K562 (cell line): ENCODE measurements around the gene NDUFB3. TPM values are rescaled to one million over a fixed set of nuclear protein-coding genes. Genes with fewer than 3 reads are reported as not detected.

Experiments
- ATAC-seq: fragments of 200-7000 bp; cut with Tn5 transposase; 3 replicates; pipeline ENCODE4 v1.9.1; 2020; ENCODE audit warnings: moderate library complexity
- BruUV-seq: library from RNA; stranded (reverse); fragments of 400-500 nt; replicated peaks from 2 replicates; lab custom pipeline; 2021; lab: Mats Ljungman, UMichigan
- CTCF ChIA-PET: fragments of 300-600 bp; formaldehyde crosslinking; extraction: SDS; loops from one replicate; lab custom pipeline; 2021; ENCODE audit warnings: low intra/inter-chr PET ratio; lab: Yijun Ruan, JAX
- POLR2A ChIA-PET: fragments of 300-600, 350-650 bp; sonication (Branson Sonifier 250); formaldehyde crosslinking; extraction: SDS; loops from one replicate; lab custom pipeline; 2021; ENCODE audit warnings: antibody characterized with exemption, inconsistent platforms; lab: Yijun Ruan, JAX
- DNase-seq, 4 experiments: peaks; one replicate each; pipeline versions ENCODE4 v3.0.0 to v3.0.0-alpha.2; 2011 to 2018; ENCODE audit warnings: low spot score in 3 of 4, mixed read lengths in 3 of 4; ENCODE audit errors: extremely low read depth in 1 of 4
- FAIRE-seq: peaks from 2 replicates; lab custom pipeline; 2011; peaks lifted over from hg19 to GRCh38; lab: Jason Lieb, UNC
- H2AFZ ChIP-seq: 2 replicates; pipeline ENCODE4 v1.6.0; 2011; ENCODE audit warnings: low read depth, low read length, control low read depth, inconsistent platforms
- H3K27ac ChIP-seq: fragments of 200-600 bp; 3 replicates; pipeline ENCODE4 v1.8.0; 2011; ENCODE audit warnings: low read depth, mild to moderate bottlenecking, control low read depth, inconsistent platforms, low read length, moderate library complexity, mixed read lengths; ENCODE audit errors: extremely low read depth
- H3K27me3 ChIP-seq, 2 experiments: fragments of 300-600 bp in 1 of 2; 2 replicates in 1 of 2; 3 replicates in 1 of 2; pipeline versions ENCODE4 v1.6.0 to v1.8.0; 2011; ENCODE audit warnings: inconsistent platforms in 2 of 2, low read length in 2 of 2, mild to moderate bottlenecking in 1 of 2, mixed read lengths in 1 of 2, moderate library complexity in 1 of 2; ENCODE audit not compliant: control insufficient read depth in 2 of 2, insufficient read depth in 2 of 2
- H3K36me3 ChIP-seq: fragments of 300-600 bp; 3 replicates; pipeline ENCODE4 v1.8.0; 2011; ENCODE audit warnings: mild to moderate bottlenecking, low read length, inconsistent platforms; ENCODE audit not compliant: control insufficient read depth, insufficient read depth
- H3K4me1 ChIP-seq, 2 experiments: fragments of 200-600 bp in 1 of 2; replicated peaks in 1 of 2; 2 replicates in 1 of 2; 3 replicates in 1 of 2; pipeline versions ENCODE4 v1.5.1 to v1.8.0; 2011; ENCODE audit warnings: inconsistent platforms in 2 of 2, low read length in 2 of 2, mild to moderate bottlenecking in 1 of 2, mixed read lengths in 1 of 2, moderate library complexity in 1 of 2; ENCODE audit not compliant: control insufficient read depth in 2 of 2, insufficient read depth in 2 of 2
- H3K4me2 ChIP-seq: 2 replicates; pipeline ENCODE4 v1.6.1; 2011; ENCODE audit warnings: low read length, control low read depth, inconsistent platforms, mixed read lengths; ENCODE audit not compliant: insufficient read depth
- H3K4me3 ChIP-seq: fragments of 200-600 bp; sonication (generic), shearing (Covaris generic); 2 replicates; pipeline ENCODE4 v1.5.1; 2016; ENCODE audit warnings: control low read depth, inconsistent platforms
- H3K79me2 ChIP-seq: fragments of 200-600 bp; 3 replicates; pipeline ENCODE4 v1.8.0; 2011; ENCODE audit warnings: low read length, inconsistent platforms; ENCODE audit not compliant: control insufficient read depth, insufficient read depth
- H3K9ac ChIP-seq, 2 experiments: 2 replicates each; pipeline versions ENCODE4 v1.6.0 to v1.6.1; 2011; ENCODE audit warnings: low read depth in 2 of 2, low read length in 2 of 2, control low read depth in 1 of 2, inconsistent platforms in 1 of 2, mild to moderate bottlenecking in 1 of 2, mixed read lengths in 1 of 2; ENCODE audit not compliant: insufficient read depth in 1 of 2
- H3K9me1 ChIP-seq: one replicate; pipeline ENCODE4 v1.6.0; 2011; ENCODE audit warnings: inconsistent platforms, mild to moderate bottlenecking, low read length, moderate library complexity; ENCODE audit not compliant: control insufficient read depth, insufficient read depth
- H3K9me3 ChIP-seq: replicated peaks from 2 replicates; pipeline ENCODE4 v1.5.1; 2011; ENCODE audit warnings: low read depth, low read length, inconsistent platforms; ENCODE audit not compliant: control insufficient read depth, insufficient read depth
- H4K20me1 ChIP-seq: replicated peaks from 2 replicates; pipeline ENCODE4 v1.6.1; 2011; ENCODE audit warnings: low read length, inconsistent platforms, mixed read lengths; ENCODE audit not compliant: control insufficient read depth, insufficient read depth
- BCOR ChIP-seq: fragments of 450-650 bp; IDR thresholded peaks from 2 replicates; pipeline ENCODE4 v1.6.1; 2016
- ELK1 ChIP-seq: sonication (generic); formaldehyde crosslinking; IDR thresholded peaks from 2 replicates; pipeline ENCODE4 v1.8.1; 2022; ENCODE audit warnings: missing genetic modification reagents
- ETV1 ChIP-seq: fragments of 450-650 bp; conservative IDR thresholded peaks from 2 replicates; pipeline ENCODE4 v1.6.1; 2016; ENCODE audit warnings: missing genetic modification characterization, control low read depth, low read depth, missing compliant biosample characterization
- FIP1L1 ChIP-seq: fragments of 200-400 bp; formaldehyde crosslinking; IDR thresholded peaks from 2 replicates; pipeline ENCODE4 v1.6.1; 2018; ENCODE audit warnings: mild to moderate bottlenecking, low read depth, low read length; ENCODE audit not compliant: poor library complexity, severe bottlenecking
- HCFC1 ChIP-seq: IDR thresholded peaks from 2 replicates; pipeline ENCODE4 v1.6.1; 2012; ENCODE audit warnings: low read depth, low read length, improper control_type of control experiment
- HLTF ChIP-seq: fragments of 450-650 bp; IDR thresholded peaks from 2 replicates; pipeline ENCODE4 v1.6.1; 2016
- ILF3 ChIP-seq: fragments of 450-650 bp; IDR thresholded peaks from 2 replicates; pipeline ENCODE4 v1.6.1; 2018; ENCODE audit warnings: antibody characterized with exemption, mild to moderate bottlenecking, moderate library complexity, borderline replicate concordance
- JUND ChIP-seq, 2 experiments: IDR thresholded peaks; 2 replicates in 1 of 2; 3 replicates in 1 of 2; pipeline ENCODE4 v1.6.1; 2011; ENCODE audit warnings: borderline replicate concordance in 2 of 2, low read depth in 2 of 2, low read length in 2 of 2, improper control_type of control experiment in 1 of 2, missing biosample characterization in 1 of 2, missing genetic modification characterization in 1 of 2, missing genetic modification reagents in 1 of 2
- KDM1A ChIP-seq, 2 experiments: fragments of 450-650 bp; IDR thresholded peaks; 2 replicates each; pipeline ENCODE4 v1.6.1; 2016; ENCODE audit warnings: mild to moderate bottlenecking in 2 of 2
- MYC ChIP-seq, 2 experiments: fragments of 250-450 bp in 1 of 2; sonication (Bioruptor Pico) in 1 of 2; IDR thresholded peaks; 2 replicates each; pipeline versions ENCODE4 v1.5.1 to v1.6.1; 2012 to 2021; ENCODE audit warnings: low read depth in 2 of 2, borderline replicate concordance in 1 of 2, improper control_type of control experiment in 1 of 2, low read length in 1 of 2, mild to moderate bottlenecking in 1 of 2, moderate library complexity in 1 of 2
- RBBP5 ChIP-seq: fragments of 200-600 bp; sonication (generic); IDR thresholded peaks from 2 replicates; pipeline ENCODE4 v1.6.1; 2012; ENCODE audit warnings: borderline replicate concordance, mild to moderate bottlenecking, low read length, control low read depth, inconsistent platforms; ENCODE audit not compliant: insufficient read depth, poor library complexity, severe bottlenecking
- SAFB ChIP-seq: fragments of 200-400 bp; formaldehyde crosslinking; IDR thresholded peaks from 2 replicates; pipeline ENCODE4 v1.6.1; 2017; ENCODE audit warnings: low read depth, low read length, borderline replicate concordance
- SIN3A ChIP-seq, 2 experiments: fragments of 150-350 bp in 1 of 2; IDR thresholded peaks; 2 replicates each; pipeline ENCODE4 v1.6.1; 2011 to 2016; ENCODE audit warnings: borderline replicate concordance in 2 of 2, low read depth in 2 of 2, low read length in 2 of 2, mild to moderate bottlenecking in 2 of 2, moderate library complexity in 2 of 2; ENCODE audit not compliant: control insufficient read depth in 1 of 2
- SMARCA4 ChIP-seq: fragments of 450-650 bp; IDR thresholded peaks from 2 replicates; pipeline ENCODE4 v1.6.1; 2016
- STAT6 ChIP-seq: sonication (generic); formaldehyde crosslinking; IDR thresholded peaks from 2 replicates; pipeline ENCODE4 v1.8.1; 2023; ENCODE audit warnings: mild to moderate bottlenecking, missing genetic modification reagents
- WGBS: fragments of 100-300 bp; shearing (Covaris generic); methylation state at CpG from one replicate; pipeline ENCODE4 v1.1.6; 2016; ENCODE audit warnings: low coverage, mixed read lengths; ENCODE audit not compliant: insufficient coverage; ENCODE audit errors: missing lambda C conversion rate; 5-methylcytosine and 5-hydroxymethylcytosine counted together
- in situ Hi-C: fragments of 300-500 bp; cut with MboI; formaldehyde crosslinking; loops from 4 replicates; pipeline ENCODE4 v1.15.0; 2018; ENCODE audit warnings: inconsistent platforms, mixed read lengths
- intact Hi-C: fragments of 100-400 bp; cut with micrococcal nuclease; formaldehyde crosslinking; loops from 2 replicates; pipeline ENCODE4 v1.14.2; 2022
- polyA plus RNA-seq, 8 experiments: library from polyadenylated mRNA; depleted of rRNA in 4 of 8; stranded (reverse) in 5 of 8; unstranded in 3 of 8; fragments of >200 nt; fragmentation: Nextera tagmentation in 2 of 8; fragmentation: Illumina TruSeq in 1 of 8; extraction: Ambion mirVana in 2 of 8; extraction: Trizol in 1 of 8; gene quantifications; 2 replicates each; pipeline versions ENCODE4 v1.2.1 to v1.2.3, GENCODE V29; 2011 to 2014; ENCODE audit warnings: inconsistent platforms in 1 of 8, missing spikeins in 1 of 8
- total RNA-seq, 7 experiments: library from RNA; depleted of rRNA in 6 of 7; stranded (reverse); fragments of >200 nt in 6 of 7; fragmentation: Illumina TruSeq in 2 of 7; extraction: Trizol in 2 of 7; gene quantifications; 2 replicates each; pipeline versions ENCODE4 v1.2.1 to v1.2.3, GENCODE V29; 2011 to 2021; ENCODE audit warnings: low replicate concordance in 1 of 7

Gene NDUFB3
- total and polyA plus RNA-seq, 9 of the 15 experiments (the other 6 are each of a cell fraction or from before 2014, with no cell fraction given) = 126 to 786 (median 156) TPM

DNA sequence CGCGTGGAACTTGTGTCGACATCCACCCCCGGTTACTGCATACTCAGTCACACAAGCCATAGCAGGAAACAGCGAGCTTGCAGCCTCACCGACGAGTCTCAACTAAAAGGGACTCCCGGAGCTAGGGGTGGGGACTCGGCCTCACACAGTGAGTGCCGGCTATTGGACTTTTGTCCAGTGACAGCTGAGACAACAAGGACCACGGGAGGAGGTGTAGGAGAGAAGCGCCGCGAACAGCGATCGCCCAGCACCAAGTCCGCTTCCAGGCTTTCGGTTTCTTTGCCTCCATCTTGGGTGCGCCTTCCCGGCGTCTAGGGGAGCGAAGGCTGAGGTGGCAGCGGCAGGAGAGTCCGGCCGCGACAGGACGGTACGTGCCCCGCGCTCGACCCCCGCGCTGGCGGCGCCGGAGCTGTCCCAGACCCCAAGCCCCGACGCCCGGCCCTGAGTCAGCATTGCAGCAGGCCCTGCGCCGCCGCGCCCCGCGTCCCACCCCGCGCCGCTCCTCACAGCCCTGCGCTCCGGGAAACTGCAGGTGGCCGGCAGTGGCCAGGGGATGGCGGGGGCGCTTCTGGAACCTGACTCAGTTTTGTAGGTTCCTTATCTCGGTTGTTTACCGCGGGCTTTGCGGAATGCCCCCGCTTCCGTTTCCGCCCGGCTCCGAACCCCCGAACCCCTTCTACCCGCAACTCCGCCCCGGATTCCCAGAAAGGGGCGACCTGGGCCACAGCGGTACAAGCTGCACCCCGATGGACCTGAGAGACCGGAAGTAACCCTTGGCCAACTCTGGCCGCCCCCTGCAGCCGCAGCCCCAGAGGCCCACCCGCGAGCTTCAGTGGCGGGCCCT lies 44.5 kb downstream of the NDUFB3 start, which contains the start of gene CFLAR:
TSS of gene CFLAR (plus strand) at position 50 of the 844 bp plus-strand sequence. CDS start 13,702 bp downstream, outside the sequence.
- POLR2A ChIA-PET = interaction anchor here (0.8 to 2.6 kb wide), 7 partner anchors 9 to 66 kb away, joined by 3 to 12 read pairs (median 5); partner anchors contain the start of gene CASP10
- peaks cover 5 to 26% of the 10 kb centered on the region in 2 experiments; a peak in 4 of 5 replicates for H3K4me1 ChIP-seq
- TF ChIP-seq BCOR (no peak), SIN3A (IDR thresholded peaks at IDR 0.05; ENCODE audit: borderline replicate concordance in 2 of 2, control insufficient read depth in 1 of 2, low read depth in 2 of 2, low read length in 2 of 2) (peak in 1 of 2 experiments; percentile 61; a peak in 1 of 4 replicates), ETV1 (peak; percentile 90), SMARCA4 (peak; percentile 12; the same call in 1 of the 2 replicates), RBBP5 (peak; percentile 53), KDM1A (IDR thresholded peaks at IDR 0.05) (no peak), ILF3 (peak; percentile 40; the same call in 1 of the 2 replicates), MYC (IDR thresholded peaks at IDR 0.05; ENCODE audit: low read depth, low read length) (peak; percentile 26; the same call in 1 of the 2 replicates), MYC (CRISPR knock-in tag; IDR thresholded peaks at IDR 0.05; ENCODE audit: borderline replicate concordance, low read depth) (no peak), SAFB (0 out of 2 replicates have a peak, but pooled peaks have one; percentile 32), STAT6 (CRISPR knock-in tag) (no peak), HCFC1 (no peak), HLTF (no peak), ELK1 (CRISPR knock-in tag) (no peak), JUND (IDR thresholded peaks at IDR 0.05; ENCODE audit: borderline replicate concordance, low read depth, low read length) (peak; percentile 49; the same call in 1 of the 2 replicates), JUND (tag; IDR thresholded peaks at IDR 0.05; ENCODE audit: borderline replicate concordance, low read depth, low read length) (no peak; the same call in 2 of the 3 replicates), FIP1L1 (peak; percentile 82)

More for the DNA sequence above, 44.5 kb downstream of the NDUFB3 start, which contains the start of gene CFLAR:
- CTCF ChIA-PET = interaction anchor here (0.6 kb wide), 1 partner anchor 59 kb away, joined by 3 read pairs; no protein-coding TSS in a partner anchor
- peak within 1 kb of the TSS; percentile 94 to 95 for H3K9ac ChIP-seq
- FAIRE-seq (no peak), ATAC-seq (peak; percentile 62), DNase-seq (peak; percentile 73 to 88 (median 74))
- H3K79me2 ChIP-seq = peaks cover 77% of the 10 kb centered on the region
- H3K27me3 ChIP-seq = no peaks in the 10 kb centered on the region
- peak within 1 kb of the TSS; percentile 93 for H3K4me2 ChIP-seq
- H3K27ac ChIP-seq = peak within 1 kb of the TSS; percentile 98
- H4K20me1 ChIP-seq = 0 out of 2 replicates have a peak, but pooled peaks cover 2% of the 10 kb centered on the region
- 2% methylated on average over 40 of the region's 75 CpGs for WGBS
- intact Hi-C loops = loop anchor here (5.0 kb wide), 1 partner anchor 291 kb away; no protein-coding TSS in a partner anchor
- in situ Hi-C loops = no loop called here
- H2AFZ ChIP-seq = peak within 1 kb of the TSS; percentile 67
- H3K9me1 ChIP-seq = no peaks in the 10 kb centered on the region
- no TSS peak for BruUV-seq
- peak within 1 kb of the TSS; percentile 93 for H3K4me3 ChIP-seq
- no peaks in the 10 kb centered on the region for H3K9me3 ChIP-seq
- peaks cover 10% of the 10 kb centered on the region; the same call in 2 of the 3 replicates for H3K36me3 ChIP-seq
